ENCODE data around the gene SEC11A. TPM values are rescaled to one million over a fixed set of nuclear protein-coding genes. Genes with fewer than 3 reads are reported as not detected.

SEC11A gene
- total RNA-seq, 1 donor, result 202 TPM

DNA sequence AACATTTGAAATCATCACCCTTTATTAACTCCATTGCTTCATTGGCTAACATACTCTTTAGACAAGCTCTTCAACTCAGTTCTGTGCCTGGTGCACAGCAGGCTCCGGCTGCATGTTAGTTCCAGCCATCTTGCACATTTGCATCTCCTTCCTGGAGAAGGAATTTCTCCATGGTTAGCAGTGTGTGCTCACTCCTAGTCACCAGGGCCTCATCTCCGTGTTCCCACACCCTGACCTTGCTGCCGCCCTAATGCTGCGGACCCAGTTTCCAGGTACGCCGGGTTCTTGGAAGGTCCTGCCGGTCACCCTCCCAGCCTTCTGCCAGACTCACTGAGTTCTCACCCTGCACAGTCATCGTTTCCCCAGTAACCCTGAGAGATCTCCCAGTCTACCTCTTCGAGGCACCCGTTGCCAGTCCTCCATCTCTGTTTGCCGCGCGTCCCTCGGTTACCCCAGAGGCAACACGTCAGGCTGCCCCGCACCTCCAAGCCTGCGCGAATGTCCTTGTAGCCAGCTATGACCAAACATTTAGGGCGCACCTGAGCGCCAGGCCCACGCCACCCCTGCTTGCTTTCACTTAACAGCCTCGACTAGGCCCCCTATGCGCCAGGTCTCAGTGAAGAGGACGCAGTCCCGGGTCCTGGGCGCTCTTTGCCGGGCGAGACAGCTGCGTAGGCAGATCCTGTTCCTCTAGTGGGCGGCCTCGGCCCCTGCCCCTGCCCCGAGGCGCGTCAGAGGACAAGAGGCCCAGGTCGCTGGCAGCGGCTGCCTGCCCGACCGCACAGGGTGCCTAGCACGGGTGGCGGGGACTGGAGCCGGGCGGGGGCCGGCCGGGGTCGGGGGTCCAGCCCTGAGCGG is 31.7 kb upstream of the SEC11A start:
- H3K27me3 ChIP-seq (ENCODE audit: insufficient read depth, low read length), result no peaks in the 10 kb centered on the region
- H3K79me2 ChIP-seq (ENCODE audit: insufficient read depth, low read length), result peaks cover 56% of the 10 kb centered on the region
- peaks cover 33% of the 10 kb centered on the region for H4K20me1 ChIP-seq (ENCODE audit: insufficient read depth, low read length)
- peak overlapping the region; percentile 96 for H2AFZ ChIP-seq (ENCODE audit: low read length)
- H3K4me3 ChIP-seq (ENCODE audit: insufficient read depth, low read length), result peak overlapping the region; percentile 84
- no peaks in the 10 kb centered on the region for H3K9me3 ChIP-seq (ENCODE audit: low read depth, low read length)
- DNase-seq (ENCODE audit: insufficient read length, low spot score, missing footprints), result peak; percentile 91
- no peaks in the 10 kb centered on the region for H3K36me3 ChIP-seq (ENCODE audit: insufficient read depth, low read length)
- peak overlapping the region; percentile 85 for H3K4me2 ChIP-seq (ENCODE audit: insufficient read depth, low read length)
- peak overlapping the region; percentile 97 for H3K27ac ChIP-seq (ENCODE audit: low read depth, low read length)
- TF ChIP-seq, protein P1, sequence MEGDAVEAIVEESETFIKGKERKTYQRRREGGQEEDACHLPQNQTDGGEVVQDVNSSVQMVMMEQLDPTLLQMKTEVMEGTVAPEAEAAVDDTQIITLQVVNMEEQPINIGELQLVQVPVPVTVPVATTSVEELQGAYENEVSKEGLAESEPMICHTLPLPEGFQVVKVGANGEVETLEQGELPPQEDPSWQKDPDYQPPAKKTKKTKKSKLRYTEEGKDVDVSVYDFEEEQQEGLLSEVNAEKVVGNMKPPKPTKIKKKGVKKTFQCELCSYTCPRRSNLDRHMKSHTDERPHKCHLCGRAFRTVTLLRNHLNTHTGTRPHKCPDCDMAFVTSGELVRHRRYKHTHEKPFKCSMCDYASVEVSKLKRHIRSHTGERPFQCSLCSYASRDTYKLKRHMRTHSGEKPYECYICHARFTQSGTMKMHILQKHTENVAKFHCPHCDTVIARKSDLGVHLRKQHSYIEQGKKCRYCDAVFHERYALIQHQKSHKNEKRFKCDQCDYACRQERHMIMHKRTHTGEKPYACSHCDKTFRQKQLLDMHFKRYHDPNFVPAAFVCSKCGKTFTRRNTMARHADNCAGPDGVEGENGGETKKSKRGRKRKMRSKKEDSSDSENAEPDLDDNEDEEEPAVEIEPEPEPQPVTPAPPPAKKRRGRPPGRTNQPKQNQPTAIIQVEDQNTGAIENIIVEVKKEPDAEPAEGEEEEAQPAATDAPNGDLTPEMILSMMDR (IDR thresholded peaks at IDR 0.05; ENCODE audit: extremely low read depth, low read depth, low read length), result no peak
- H3K4me1 ChIP-seq (ENCODE audit: insufficient read depth, low read length), result peaks cover 25% of the 10 kb centered on the region

DNA sequence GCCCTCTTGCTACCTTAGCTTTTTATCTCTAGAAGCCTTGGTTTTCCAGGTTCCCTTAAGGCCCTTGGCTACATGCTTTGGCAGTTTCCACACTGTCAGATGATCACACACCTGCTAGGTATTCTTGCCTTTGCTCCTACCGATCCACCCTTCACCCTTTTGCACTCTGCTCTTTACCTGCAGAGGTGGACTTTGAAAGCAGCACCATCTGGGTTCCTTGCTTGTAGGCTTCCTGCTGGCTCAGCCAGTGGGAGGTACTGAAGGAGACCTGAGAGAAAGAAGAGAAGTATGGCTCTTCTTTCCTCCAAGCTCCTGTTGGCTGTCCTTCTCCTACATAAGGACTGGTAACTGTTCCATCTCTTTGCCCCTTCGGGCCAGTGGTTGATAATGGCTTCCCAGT is 25.2 kb upstream of the SEC11A start:
- Histone ChIP-seq H3K36me3 (ENCODE audit: insufficient read depth, low read length) (no peaks in the 10 kb centered on the region), H3K27me3 (ENCODE audit: insufficient read depth, low read length) (no peaks in the 10 kb centered on the region), H2AFZ (ENCODE audit: low read length) (no peak overlapping the region), H3K79me2 (ENCODE audit: insufficient read depth, low read length) (peaks cover 2% of the 10 kb centered on the region), H3K4me3 (ENCODE audit: insufficient read depth, low read length) (no peak overlapping the region), H3K9me3 (ENCODE audit: low read depth, low read length) (no peaks in the 10 kb centered on the region), H4K20me1 (ENCODE audit: insufficient read depth, low read length) (no peaks in the 10 kb centered on the region), H3K27ac (ENCODE audit: low read depth, low read length) (no peak overlapping the region), H3K4me2 (ENCODE audit: insufficient read depth, low read length) (no peak overlapping the region), H3K4me1 (ENCODE audit: insufficient read depth, low read length) (no peaks in the 10 kb centered on the region)
- no peak for DNase-seq (ENCODE audit: insufficient read length, low spot score, missing footprints)
- TF ChIP-seq, protein P1 (IDR thresholded peaks at IDR 0.05; ENCODE audit: extremely low read depth, low read depth, low read length), result no peak

DNA sequence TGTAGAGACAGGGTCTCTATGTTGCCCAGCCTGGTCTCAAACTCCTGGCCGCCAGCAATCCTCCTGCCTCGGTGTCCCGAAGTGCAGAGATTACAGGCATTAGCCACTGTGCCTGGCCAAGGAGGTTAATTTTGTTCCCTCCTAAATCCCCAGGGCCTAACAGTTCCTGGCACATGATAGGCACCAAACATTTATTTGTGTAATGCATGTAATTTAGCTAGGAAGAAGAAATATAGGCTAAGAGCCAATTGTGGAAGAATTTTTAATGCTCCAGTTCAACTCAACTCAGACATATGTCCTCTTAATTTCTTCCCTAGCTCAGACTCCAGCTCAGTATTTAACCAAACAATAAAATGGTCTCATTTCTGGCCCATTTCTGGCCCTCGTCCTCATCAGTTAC is 24.8 kb upstream of the SEC11A start:
- Histone ChIP-seq H3K79me2 (ENCODE audit: insufficient read depth, low read length) (no peaks in the 10 kb centered on the region), H3K27me3 (ENCODE audit: insufficient read depth, low read length) (no peaks in the 10 kb centered on the region), H3K4me3 (ENCODE audit: insufficient read depth, low read length) (no peak overlapping the region), H4K20me1 (ENCODE audit: insufficient read depth, low read length) (no peaks in the 10 kb centered on the region), H2AFZ (ENCODE audit: low read length) (no peak overlapping the region), H3K9me3 (ENCODE audit: low read depth, low read length) (no peaks in the 10 kb centered on the region), H3K27ac (ENCODE audit: low read depth, low read length) (no peak overlapping the region), H3K4me2 (ENCODE audit: insufficient read depth, low read length) (no peak overlapping the region), H3K4me1 (ENCODE audit: insufficient read depth, low read length) (no peaks in the 10 kb centered on the region), H3K36me3 (ENCODE audit: insufficient read depth, low read length) (no peaks in the 10 kb centered on the region)
- DNase-seq (ENCODE audit: insufficient read length, low spot score, missing footprints), result no peak
- TF ChIP-seq, protein P1 (IDR thresholded peaks at IDR 0.05; ENCODE audit: extremely low read depth, low read depth, low read length), result no peak

DNA sequence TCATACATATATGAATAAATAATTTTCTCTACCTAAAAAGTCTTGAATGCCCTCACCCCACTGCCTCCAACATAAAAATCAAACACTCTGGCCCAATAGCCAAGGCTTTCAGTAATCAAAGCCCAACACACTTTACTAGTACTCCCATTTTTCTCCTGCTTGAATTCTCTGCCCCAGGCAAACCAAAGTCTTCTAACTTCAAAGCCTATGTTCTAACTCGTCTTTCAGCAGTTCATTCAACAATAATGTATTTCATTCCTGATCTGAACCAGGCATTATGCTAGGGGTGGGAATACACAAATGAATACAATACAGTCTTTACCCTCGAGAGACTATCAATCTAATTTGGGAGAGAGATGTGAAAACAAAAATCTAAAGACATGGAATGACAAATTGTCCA is 21.1 kb upstream of the SEC11A start:
- Histone ChIP-seq H3K4me3 (ENCODE audit: insufficient read depth, low read length) (no peak overlapping the region), H3K4me2 (ENCODE audit: insufficient read depth, low read length) (no peak overlapping the region), H3K27ac (ENCODE audit: low read depth, low read length) (no peak overlapping the region), H3K9me3 (ENCODE audit: low read depth, low read length) (no peaks in the 10 kb centered on the region), H3K36me3 (ENCODE audit: insufficient read depth, low read length) (no peaks in the 10 kb centered on the region), H4K20me1 (ENCODE audit: insufficient read depth, low read length) (no peaks in the 10 kb centered on the region), H2AFZ (ENCODE audit: low read length) (no peak overlapping the region), H3K79me2 (ENCODE audit: insufficient read depth, low read length) (no peaks in the 10 kb centered on the region), H3K27me3 (ENCODE audit: insufficient read depth, low read length) (no peaks in the 10 kb centered on the region), H3K4me1 (ENCODE audit: insufficient read depth, low read length) (peaks cover 19% of the 10 kb centered on the region)
- TF ChIP-seq, protein P1 (IDR thresholded peaks at IDR 0.05; ENCODE audit: extremely low read depth, low read depth, low read length), result no peak
- no peak for DNase-seq (ENCODE audit: insufficient read length, low spot score, missing footprints)

Data from osteoblast (primary cell).